Stimulated activated CD4-positive, alpha-beta T cell treated with anti-CD3 and anti-CD28 coated beads, Interleukin-1b, Interleukin-23, amount 100 ng/mL, for 48 hours (primary cell): ENCODE results near the gene CDC14C.

Experiments used
- DNase-seq: peaks from one replicate; pipeline ENCODE4 v3.0.0-alpha.2; 2020

CDC14C gene

GRCh38 chr7:48976850-48977249 is 52.5 kb downstream of the CDC14C start:
- no peak for DNase-seq
